ENCODE results near the gene DMPK.

Gene DMPK

DNA sequence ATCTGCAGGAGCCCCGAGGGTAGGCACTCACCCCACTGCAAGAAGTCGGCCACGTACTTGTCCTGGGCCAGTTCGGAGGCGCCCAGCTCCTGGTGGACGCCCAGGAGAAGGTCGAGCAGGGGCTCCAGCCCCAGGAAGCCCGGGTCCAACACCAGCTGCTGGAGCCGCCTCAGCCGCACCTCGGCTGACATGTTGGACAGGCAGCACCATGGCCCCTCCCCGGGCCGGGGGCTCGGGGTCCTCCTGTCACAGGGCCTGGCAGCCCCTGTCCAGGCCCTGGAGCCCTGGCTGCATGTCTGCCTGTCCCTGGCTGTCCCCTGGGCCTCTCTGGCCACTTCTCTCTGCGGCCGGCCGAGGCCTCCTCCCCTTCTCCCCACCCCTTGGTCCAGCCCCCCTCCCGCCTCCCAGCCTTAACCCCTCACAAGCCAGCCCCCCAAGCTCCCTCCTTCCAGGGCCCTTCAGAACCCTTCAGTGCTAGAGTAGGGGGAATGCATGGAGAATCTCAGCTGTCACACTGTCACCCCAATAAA is at the start of gene DMPK:
Gene DMPK (minus strand): TSS at position 329 of the 530 bp plus-strand sequence. CDS start 138 bp downstream, at position 191.
- no peak for DNase-seq
- Mint-ChIP-seq H3K27ac (no peak within 1 kb of the TSS), H3K4me3 (no peak within 1 kb of the TSS), H3K4me1 (peaks cover 20% of the 10 kb centered on the region), H3K36me3 (peaks cover 10% of the 10 kb centered on the region), H3K27me3 (peaks cover 96% of the 10 kb centered on the region), H3K9me3 (no peaks in the 10 kb centered on the region)
- CTCF ChIA-PET = interaction anchor here (1.0 to 1.3 kb wide), 2 partner anchors 13 to 17 kb away, joined by 4 to 5 read pairs; partner anchors contain the start of gene SIX5

GRCh38 chr19:45828945-45829344 is 46.7 kb upstream of the DMPK start:
- Mint-ChIP-seq H3K9me3 (no peaks in the 10 kb centered on the region), H3K27ac (no peak overlapping the region), H3K27me3 (no peaks in the 10 kb centered on the region), H3K4me1 (peaks cover 24% of the 10 kb centered on the region), H3K36me3 (peaks cover 58% of the 10 kb centered on the region), H3K4me3 (no peak overlapping the region)
- CTCF ChIA-PET = interaction anchor here (4.5 kb wide), 1 partner anchor 11 kb away, joined by 23 read pairs; no protein-coding TSS in a partner anchor
- DNase-seq = no peak

- Mint-ChIP-seq H3K4me1 (peaks cover 24% of the 10 kb centered on the region), H3K9me3 (no peaks in the 10 kb centered on the region), H3K4me3 (no peak overlapping the region), H3K27me3 (no peaks in the 10 kb centered on the region), H3K36me3 (peaks cover 56% of the 10 kb centered on the region), H3K27ac (peak overlapping the region; percentile 60)
- no peak for DNase-seq
- CTCF ChIA-PET = interaction anchor here (4.5 kb wide), 1 partner anchor 10 kb away, joined by 23 read pairs; no protein-coding TSS in a partner anchor
Measured at GRCh38 chr19:45828523-45828922, 46.2 kb upstream of the DMPK start.

DNA sequence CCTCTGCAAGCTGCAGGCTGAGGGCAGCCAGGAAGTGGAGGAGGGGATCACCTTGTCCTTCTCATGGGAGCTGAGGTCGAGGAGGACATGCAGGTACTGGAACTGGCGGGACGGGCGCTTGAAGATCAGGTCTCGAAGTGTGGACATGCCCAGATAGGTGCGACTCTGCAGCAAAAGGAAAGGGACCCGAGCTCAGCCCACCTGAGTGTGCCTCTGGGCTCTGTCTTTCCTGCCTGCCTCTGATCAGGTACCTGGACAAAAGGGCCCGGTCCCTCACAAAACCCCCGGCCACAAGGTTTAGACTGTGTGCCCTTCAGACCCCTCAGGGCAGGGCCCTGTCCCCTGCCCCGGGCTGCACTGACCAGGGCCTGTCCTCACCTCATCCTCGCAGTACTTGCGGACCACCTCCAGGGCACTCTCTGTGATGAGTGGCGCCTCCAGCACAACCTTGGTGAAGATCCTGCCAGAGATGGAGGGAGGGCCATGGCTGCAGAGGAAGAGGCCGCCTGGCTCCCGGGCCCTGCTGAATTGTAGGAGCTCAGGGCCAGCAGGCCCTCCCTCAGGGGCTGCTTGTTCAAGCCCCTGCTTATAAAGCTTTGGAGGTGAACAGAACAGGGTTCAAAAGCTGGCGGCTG is 45.3 kb upstream of the DMPK start:
- H3K9me3 Mint-ChIP-seq = no peaks in the 10 kb centered on the region
- peaks cover 59% of the 10 kb centered on the region for H3K36me3 Mint-ChIP-seq
- H3K27ac Mint-ChIP-seq = peak overlapping the region; percentile 37
- no peaks in the 10 kb centered on the region for H3K27me3 Mint-ChIP-seq
- CTCF ChIA-PET = interaction anchor here (0.6 to 1.8 kb wide), 2 partner anchors 10 to 28 kb away, joined by 3 to 9 read pairs; no protein-coding TSS in a partner anchor
- H3K4me1 Mint-ChIP-seq = peaks cover 24% of the 10 kb centered on the region
- no peak for DNase-seq
- no peak overlapping the region for H3K4me3 Mint-ChIP-seq

DNA sequence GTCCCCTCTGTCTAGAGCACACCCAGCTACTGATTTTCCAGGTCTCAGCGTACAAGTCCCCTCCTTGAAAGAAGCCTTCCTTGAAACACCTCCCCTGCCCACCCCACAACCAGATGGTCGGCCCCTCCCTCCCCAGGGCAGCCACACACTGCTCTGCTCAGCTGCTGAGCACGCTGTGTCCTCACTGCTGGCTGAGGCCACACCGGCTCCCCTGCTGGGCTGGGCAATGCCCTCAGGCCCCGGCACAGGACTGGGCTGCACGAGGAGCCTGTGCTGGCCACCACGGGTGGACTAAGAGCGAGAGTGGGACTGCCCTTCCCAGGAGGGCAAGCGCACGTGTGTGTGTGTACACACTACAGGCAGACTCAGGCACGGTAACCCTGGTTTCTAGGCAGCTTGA is 44.6 kb upstream of the DMPK start:
- H3K9me3 Mint-ChIP-seq = no peaks in the 10 kb centered on the region
- CTCF ChIA-PET = interaction anchor here (0.6 to 1.8 kb wide), 2 partner anchors 10 to 28 kb away, joined by 3 to 9 read pairs; no protein-coding TSS in a partner anchor
- no peaks in the 10 kb centered on the region for H3K27me3 Mint-ChIP-seq
- no peak overlapping the region for H3K27ac Mint-ChIP-seq
- peaks cover 54% of the 10 kb centered on the region for H3K36me3 Mint-ChIP-seq
- DNase-seq = no peak
- peaks cover 24% of the 10 kb centered on the region for H3K4me1 Mint-ChIP-seq
- no peak overlapping the region for H3K4me3 Mint-ChIP-seq

GRCh38 chr19:45825917-45826893 is 43.9 kb upstream of the DMPK start:
- no peaks in the 10 kb centered on the region for H3K9me3 Mint-ChIP-seq
- no peaks in the 10 kb centered on the region for H3K27me3 Mint-ChIP-seq
- no peak overlapping the region for H3K27ac Mint-ChIP-seq
- no peak overlapping the region for H3K4me3 Mint-ChIP-seq
- no peak for DNase-seq
- peaks cover 51% of the 10 kb centered on the region for H3K36me3 Mint-ChIP-seq
- H3K4me1 Mint-ChIP-seq = peaks cover 21% of the 10 kb centered on the region
- CTCF ChIA-PET = interaction anchor here (0.6 to 1.8 kb wide), 2 partner anchors 9 to 27 kb away, joined by 3 to 9 read pairs; no protein-coding TSS in a partner anchor

DNA sequence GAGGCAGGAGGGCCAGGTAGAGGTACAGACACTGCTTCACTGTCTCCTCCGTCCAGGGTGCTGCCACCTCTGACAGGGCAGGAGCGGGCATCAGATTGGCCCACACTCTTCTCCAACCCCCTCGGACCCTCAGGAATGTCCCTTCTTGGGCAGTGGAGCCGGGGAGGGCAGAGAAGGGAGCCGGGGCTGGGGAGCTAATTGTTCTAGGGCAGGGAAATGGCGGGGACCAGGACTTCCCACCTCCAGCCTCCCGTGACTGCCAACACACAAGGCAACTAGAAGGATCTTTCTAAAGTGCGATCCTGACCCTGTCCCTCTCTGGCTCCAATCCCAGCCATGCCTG is 42.9 kb upstream of the DMPK start:
- Mint-ChIP-seq H3K4me3 (no peak overlapping the region), H3K9me3 (no peaks in the 10 kb centered on the region), H3K27me3 (no peaks in the 10 kb centered on the region), H3K4me1 (peaks cover 17% of the 10 kb centered on the region), H3K36me3 (peaks cover 48% of the 10 kb centered on the region), H3K27ac (no peak overlapping the region)
- CTCF ChIA-PET = no interaction called here
- no peak for DNase-seq

- Mint-ChIP-seq H3K36me3 (peaks cover 42% of the 10 kb centered on the region), H3K9me3 (no peaks in the 10 kb centered on the region), H3K27me3 (no peaks in the 10 kb centered on the region), H3K4me1 (peaks cover 13% of the 10 kb centered on the region), H3K27ac (no peak overlapping the region), H3K4me3 (no peak overlapping the region)
- CTCF ChIA-PET = interaction anchor here (0.7 kb wide), 1 partner anchor 57 kb away, joined by 3 read pairs; no protein-coding TSS in a partner anchor
- DNase-seq = no peak
Measured at GRCh38 chr19:45824531-45825262, 42.4 kb upstream of the DMPK start.

DNA sequence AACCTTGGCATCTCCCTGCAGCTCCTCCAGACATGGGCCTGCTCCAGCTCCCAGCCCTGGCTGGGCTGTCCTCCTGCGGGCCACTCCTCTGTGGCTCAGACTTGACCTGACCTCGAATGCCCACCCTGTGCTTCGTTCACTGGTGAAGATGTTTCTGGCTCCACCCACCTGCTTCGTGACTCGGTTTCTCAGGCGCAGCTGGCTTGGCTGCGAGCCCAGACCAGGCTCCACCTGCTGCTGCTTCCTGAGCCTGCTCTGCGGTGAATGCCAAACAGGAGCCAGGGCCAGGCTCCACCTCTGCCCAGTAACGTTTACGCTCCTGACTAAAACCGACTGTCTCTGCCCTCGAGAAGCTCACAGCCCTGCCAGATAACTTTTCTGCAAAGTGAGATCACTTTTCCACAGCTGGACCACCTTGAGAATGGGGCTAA is 41.8 kb upstream of the DMPK start:
- Mint-ChIP-seq H3K27ac (no peak overlapping the region), H3K4me3 (no peak overlapping the region), H3K9me3 (no peaks in the 10 kb centered on the region), H3K27me3 (no peaks in the 10 kb centered on the region), H3K36me3 (peaks cover 38% of the 10 kb centered on the region), H3K4me1 (peaks cover 9% of the 10 kb centered on the region)
- DNase-seq = no peak
- CTCF ChIA-PET = interaction anchor here (0.7 to 1.4 kb wide), 2 partner anchors 10 to 57 kb away, joined by 3 to 4 read pairs; no protein-coding TSS in a partner anchor

GRCh38 chr19:45823182-45823581 is 40.9 kb upstream of the DMPK start:
- Mint-ChIP-seq H3K27me3 (no peaks in the 10 kb centered on the region), H3K9me3 (no peaks in the 10 kb centered on the region), H3K36me3 (peaks cover 29% of the 10 kb centered on the region), H3K27ac (no peak overlapping the region), H3K4me1 (peaks cover 9% of the 10 kb centered on the region), H3K4me3 (no peak overlapping the region)
- CTCF ChIA-PET = interaction anchor here (1.4 kb wide), 1 partner anchor 9 kb away, joined by 4 read pairs; no protein-coding TSS in a partner anchor
- DNase-seq = no peak

- no peaks in the 10 kb centered on the region for H3K27me3 Mint-ChIP-seq
- no peak for DNase-seq
- CTCF ChIA-PET = interaction anchor here (1.4 kb wide), 1 partner anchor 9 kb away, joined by 4 read pairs; no protein-coding TSS in a partner anchor
- H3K4me1 Mint-ChIP-seq = peaks cover 6% of the 10 kb centered on the region
- H3K27ac Mint-ChIP-seq = no peak overlapping the region
- H3K36me3 Mint-ChIP-seq = peaks cover 25% of the 10 kb centered on the region
- H3K9me3 Mint-ChIP-seq = no peaks in the 10 kb centered on the region
- no peak overlapping the region for H3K4me3 Mint-ChIP-seq
Measured at GRCh38 chr19:45822716-45823115, 40.4 kb upstream of the DMPK start.

- peak overlapping the region; percentile 76 for H3K27ac Mint-ChIP-seq
- peaks cover 9% of the 10 kb centered on the region for H3K4me1 Mint-ChIP-seq
- peaks cover 4% of the 10 kb centered on the region for H3K27me3 Mint-ChIP-seq
- CTCF ChIA-PET = interaction anchor here (1.8 kb wide), 1 partner anchor 22 kb away, joined by 5 read pairs; no protein-coding TSS in a partner anchor
- H3K9me3 Mint-ChIP-seq = no peaks in the 10 kb centered on the region
- H3K4me3 Mint-ChIP-seq = no peak overlapping the region
- no peak for DNase-seq
- H3K36me3 Mint-ChIP-seq = peaks cover 21% of the 10 kb centered on the region
Measured at GRCh38 chr19:45821570-45821969, 39.3 kb upstream of the DMPK start.

DNA sequence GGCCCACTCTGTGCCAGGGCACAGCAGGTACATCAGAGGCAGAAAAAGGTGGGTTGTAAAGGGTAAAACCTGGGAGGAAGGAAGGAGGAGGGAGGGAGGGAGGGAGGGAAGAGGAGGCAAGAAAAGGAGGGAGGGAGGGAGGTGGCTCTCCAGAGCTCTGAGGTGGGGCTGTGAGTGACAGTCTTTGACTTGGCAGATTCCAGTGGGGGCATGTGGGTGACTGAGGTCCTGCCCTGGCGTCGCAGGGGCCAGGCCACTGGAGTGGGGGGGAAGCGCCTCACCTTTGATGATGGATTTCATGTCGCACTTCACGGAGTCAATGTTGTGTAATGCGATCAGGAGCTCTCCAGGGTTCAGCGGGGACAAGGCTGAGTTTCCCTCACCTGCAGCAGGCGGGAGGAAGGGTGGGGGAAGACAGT is 38.8 kb upstream of the DMPK start:
- Mint-ChIP-seq H3K36me3 (peaks cover 19% of the 10 kb centered on the region), H3K27ac (peak overlapping the region; percentile 76), H3K9me3 (no peaks in the 10 kb centered on the region), H3K4me3 (no peak overlapping the region), H3K4me1 (peaks cover 9% of the 10 kb centered on the region), H3K27me3 (peaks cover 4% of the 10 kb centered on the region)
- CTCF ChIA-PET = interaction anchor here (1.8 kb wide), 1 partner anchor 22 kb away, joined by 5 read pairs; no protein-coding TSS in a partner anchor
- no peak for DNase-seq
